Measurements from ENCODE around the gene KMT2B.
"Not testable (repeated sequence)": the region's sequence is repeated elsewhere in the genome, so short reads cannot be mapped to it uniquely, and the experiment has no call there.

Gene KMT2B, protein sequence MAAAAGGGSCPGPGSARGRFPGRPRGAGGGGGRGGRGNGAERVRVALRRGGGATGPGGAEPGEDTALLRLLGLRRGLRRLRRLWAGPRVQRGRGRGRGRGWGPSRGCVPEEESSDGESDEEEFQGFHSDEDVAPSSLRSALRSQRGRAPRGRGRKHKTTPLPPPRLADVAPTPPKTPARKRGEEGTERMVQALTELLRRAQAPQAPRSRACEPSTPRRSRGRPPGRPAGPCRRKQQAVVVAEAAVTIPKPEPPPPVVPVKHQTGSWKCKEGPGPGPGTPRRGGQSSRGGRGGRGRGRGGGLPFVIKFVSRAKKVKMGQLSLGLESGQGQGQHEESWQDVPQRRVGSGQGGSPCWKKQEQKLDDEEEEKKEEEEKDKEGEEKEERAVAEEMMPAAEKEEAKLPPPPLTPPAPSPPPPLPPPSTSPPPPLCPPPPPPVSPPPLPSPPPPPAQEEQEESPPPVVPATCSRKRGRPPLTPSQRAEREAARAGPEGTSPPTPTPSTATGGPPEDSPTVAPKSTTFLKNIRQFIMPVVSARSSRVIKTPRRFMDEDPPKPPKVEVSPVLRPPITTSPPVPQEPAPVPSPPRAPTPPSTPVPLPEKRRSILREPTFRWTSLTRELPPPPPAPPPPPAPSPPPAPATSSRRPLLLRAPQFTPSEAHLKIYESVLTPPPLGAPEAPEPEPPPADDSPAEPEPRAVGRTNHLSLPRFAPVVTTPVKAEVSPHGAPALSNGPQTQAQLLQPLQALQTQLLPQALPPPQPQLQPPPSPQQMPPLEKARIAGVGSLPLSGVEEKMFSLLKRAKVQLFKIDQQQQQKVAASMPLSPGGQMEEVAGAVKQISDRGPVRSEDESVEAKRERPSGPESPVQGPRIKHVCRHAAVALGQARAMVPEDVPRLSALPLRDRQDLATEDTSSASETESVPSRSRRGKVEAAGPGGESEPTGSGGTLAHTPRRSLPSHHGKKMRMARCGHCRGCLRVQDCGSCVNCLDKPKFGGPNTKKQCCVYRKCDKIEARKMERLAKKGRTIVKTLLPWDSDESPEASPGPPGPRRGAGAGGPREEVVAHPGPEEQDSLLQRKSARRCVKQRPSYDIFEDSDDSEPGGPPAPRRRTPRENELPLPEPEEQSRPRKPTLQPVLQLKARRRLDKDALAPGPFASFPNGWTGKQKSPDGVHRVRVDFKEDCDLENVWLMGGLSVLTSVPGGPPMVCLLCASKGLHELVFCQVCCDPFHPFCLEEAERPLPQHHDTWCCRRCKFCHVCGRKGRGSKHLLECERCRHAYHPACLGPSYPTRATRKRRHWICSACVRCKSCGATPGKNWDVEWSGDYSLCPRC (N-terminal part only)

GRCh38 chr19:35717665-35718344 lies at the start of gene KMT2B:
TSS of gene KMT2B (plus strand) at chr19:35718003. CDS start at chr19:35718019, 16 bp downstream.
- no peak for DNase-seq

DNA sequence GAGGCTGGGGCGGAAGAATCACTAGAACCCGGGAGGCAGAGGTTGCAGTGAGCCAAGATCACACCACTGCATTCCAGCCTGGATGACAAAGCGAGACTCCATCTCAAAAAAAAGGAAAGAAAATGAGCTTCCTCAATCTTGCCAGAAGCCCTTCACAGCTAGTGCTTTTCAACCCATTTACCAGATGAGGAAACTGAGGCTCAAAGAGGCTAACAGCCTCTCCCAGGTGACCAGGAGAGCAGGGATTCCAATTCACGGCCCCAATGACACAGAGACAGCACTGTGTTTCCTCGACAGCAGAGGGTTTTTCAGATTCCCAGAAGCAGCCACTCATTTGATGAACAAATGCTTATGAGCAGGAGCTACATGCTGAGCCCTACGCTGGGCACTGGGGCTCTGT lies 48.2 kb upstream of the KMT2B start:
- DNase-seq, result no peak

DNA sequence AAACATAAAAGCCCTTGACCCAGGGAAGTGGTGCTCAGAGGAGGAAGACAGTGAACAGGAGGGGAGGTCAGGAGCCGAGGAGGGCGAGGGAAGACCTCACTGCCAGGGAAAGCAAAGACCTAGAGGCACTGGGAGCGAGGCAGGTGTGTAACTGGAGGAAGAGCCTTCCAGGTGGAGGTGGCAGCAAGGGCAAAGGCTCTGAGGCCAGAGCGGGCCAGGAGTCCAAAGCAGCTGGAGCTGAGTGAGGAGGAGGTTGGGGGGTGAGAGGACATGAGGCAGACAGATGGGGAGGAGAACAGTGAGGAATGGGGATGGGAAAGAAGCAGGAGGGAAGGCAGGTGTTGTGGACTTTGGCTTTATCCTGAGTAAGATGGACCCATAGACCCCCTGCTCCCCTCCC lies 47.8 kb upstream of the KMT2B start:
- no peak for DNase-seq

- no peak for DNase-seq
Measured at GRCh38 chr19:35670686-35671085, 47.1 kb upstream of the KMT2B start.

- no peak for DNase-seq
Measured at GRCh38 chr19:35671818-35672217, 46.0 kb upstream of the KMT2B start.

DNA sequence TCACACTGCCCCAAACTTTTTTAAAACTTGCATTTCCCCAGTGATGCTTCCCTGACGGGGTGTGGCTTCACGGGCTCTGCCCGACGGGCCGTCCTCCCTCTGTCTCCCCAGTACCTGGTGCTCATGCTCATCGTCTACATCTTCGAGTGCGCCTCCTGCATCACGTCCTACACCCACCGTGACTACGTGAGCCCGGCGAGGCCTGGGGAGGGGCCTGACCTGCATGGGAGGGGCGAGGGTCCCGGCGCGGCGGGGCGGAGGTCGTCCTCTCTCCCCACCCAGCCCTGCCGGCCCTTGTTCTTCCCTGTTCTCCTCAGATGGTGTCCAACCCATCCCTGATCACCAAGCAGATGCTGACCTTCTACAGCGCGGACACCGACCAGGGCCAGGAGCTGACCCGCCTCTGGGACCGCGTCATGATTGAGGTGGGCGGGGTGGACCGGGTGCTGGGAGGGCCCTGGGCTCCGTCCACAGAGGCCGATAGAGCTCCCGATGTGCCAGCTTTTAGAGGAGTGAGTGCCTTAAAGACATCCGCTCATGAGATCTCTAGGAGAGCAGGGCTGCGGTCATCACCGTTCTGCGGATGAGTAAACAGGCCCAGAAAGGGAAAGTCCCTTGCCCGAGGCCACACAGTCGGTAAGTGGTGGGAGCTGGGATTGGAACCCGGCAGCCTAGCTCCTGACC lies 44.5 kb upstream of the KMT2B start:
- DNase-seq, result peak; percentile 70

GRCh38 chr19:35675589-35676140 lies 42.1 kb upstream of the KMT2B start:
- DNase-seq, result no peak

- no peak for DNase-seq
Measured at GRCh38 chr19:35689836-35690235, 28.0 kb upstream of the KMT2B start.

DNA sequence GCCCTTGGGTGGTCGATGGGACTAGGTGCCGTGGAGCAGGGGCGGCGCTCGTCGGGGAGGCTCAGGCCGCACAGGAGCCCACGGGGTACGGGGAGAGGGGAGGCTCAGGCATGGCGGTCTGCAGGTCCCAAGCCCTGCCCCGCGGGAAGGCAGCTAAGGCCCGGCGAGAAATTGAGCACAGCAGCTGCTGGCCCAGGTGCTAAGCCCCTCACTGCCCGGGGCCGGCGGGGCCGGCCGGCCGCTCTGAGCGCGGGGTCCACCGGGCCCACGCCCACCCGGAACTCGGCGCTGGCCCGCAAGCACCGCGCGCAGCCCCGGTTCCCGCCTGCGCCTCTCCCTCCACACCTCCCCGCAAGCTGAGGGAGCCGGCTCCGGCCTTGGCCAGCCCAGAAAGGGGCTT lies 26.7 kb upstream of the KMT2B start:
- not testable (repeated sequence) for DNase-seq

DNA sequence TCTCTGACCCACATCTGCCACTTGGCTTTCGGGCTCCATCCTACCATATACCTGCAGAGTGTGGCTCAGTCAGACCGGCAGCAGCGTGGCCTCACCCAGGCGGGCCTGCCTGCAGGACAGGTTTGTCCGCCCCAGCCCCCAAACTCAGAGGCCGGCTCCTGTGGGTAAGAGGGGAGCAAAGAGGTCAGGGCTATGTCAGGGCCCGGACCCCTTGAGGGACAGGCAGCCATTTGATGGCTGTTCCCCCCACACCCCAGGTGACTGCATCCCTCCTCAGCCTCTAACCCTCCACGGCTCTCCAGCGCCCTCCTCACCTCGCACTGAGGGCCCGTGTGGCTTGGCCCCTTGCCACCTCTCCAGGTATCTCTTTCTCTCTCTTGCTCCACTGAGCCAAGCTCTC lies 25.8 kb upstream of the KMT2B start:
- no peak for DNase-seq

DNA sequence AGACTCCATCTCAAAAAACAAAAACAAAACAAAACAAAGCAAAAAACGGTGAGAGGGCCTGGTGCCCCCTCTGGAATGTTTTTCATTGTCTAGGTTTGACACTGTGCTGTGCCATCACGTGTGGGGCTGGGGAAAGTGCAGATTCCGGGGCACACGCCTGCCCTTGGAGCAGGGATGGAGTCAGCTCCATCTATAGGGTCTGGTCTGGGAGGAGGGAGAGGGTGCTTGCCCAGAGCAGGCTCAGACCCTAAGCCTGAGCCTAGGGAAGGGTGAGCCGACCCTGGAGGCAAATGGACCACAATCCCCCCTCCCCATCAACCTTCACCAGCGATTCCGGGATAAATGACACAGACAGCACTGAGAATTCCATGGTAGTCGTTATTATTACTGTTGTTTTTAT lies 24.4 kb upstream of the KMT2B start:
- DNase-seq, result no peak

DNA sequence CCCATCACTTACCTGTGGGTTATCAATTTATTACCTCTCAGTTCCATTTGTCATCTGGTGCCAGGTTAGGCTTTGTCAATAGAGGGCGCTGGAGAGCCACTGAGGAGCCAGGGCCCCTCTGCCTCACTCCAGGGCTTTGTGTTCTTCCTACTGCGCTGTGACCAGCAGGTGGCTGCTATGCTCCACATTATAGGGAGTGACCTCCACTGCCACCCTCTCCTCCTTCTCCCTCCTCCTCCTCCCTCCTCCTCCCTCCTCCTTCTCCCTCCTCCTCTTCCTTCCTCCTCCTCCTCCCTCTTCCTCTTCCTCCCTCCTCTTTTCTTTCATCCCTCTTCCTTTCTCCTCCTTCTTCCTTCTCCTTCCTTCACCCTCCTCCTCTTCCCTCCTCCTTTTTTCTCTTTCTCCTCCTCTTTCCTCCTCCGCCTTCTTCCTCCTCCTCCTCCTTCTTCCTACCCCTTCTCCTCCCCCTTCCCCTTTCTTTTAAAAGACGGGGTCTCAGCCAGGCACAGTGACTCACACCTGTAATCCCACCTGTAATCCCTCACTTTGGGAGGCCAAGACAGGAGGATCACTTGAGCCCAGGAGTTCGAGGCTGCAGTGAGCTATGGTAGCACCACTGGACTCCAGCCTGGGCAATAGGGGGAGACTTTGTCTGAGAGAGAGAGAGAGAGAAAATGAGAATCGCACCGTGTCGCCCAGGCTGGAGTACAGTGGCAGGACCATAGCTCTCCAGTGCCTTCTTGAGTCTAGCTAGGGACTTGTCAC lies 23.8 kb upstream of the KMT2B start:
- DNase-seq, result peak; percentile 94

GRCh38 chr19:35695895-35696422 lies 21.8 kb upstream of the KMT2B start:
- DNase-seq, result no peak

DNA sequence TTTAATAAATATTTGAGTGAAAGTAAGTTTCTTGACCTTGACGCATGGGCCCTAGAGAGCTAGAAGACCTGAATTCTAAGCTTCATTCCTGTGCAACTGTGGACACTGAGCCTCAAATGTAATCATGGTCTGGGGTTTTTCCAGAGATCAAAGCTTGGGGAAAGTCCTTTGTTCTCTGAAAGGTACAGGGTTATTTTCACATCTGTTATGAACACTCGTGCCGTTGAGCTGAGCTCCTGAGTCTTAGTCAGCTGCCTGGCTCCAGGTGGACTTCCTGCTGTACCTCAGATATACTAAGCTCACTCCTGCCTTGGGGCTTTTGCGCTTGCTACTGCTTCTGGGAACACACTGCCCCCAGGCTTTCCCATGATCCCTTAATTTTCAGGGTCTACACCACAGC lies 21.0 kb upstream of the KMT2B start:
- DNase-seq, result no peak

GRCh38 chr19:35702223-35703012 lies 15.4 kb upstream of the KMT2B start:
- DNase-seq, result peak; percentile 93

DNA sequence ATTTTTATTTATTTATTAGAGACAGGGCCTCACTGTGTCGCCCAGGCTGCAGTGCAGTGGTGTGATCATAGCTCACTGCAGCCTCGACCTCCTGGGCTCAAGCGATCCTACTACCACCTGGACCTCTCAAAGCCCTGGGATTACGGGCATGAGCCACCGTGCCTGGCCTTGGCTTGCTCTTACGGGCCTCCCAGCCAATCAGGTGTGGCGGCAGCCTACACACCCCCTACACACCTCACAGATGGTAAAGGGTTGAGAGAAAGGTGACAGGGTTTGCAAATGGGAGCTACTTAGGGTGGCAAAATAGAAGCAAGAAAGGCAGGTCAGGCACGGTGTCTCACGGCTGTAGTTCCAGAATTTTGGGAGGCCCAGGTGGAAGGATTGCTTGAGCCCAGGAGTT lies 14.5 kb upstream of the KMT2B start:
- no peak for DNase-seq

- DNase-seq, result no peak
Measured at GRCh38 chr19:35704218-35704617, 13.6 kb upstream of the KMT2B start, which contains the start of gene ZBTB32. TSS of gene ZBTB32 (plus strand) at chr19:35704558. CDS start at chr19:35714627, 10,069 bp downstream.

GRCh38 chr19:35708391-35708790 lies 9.4 kb upstream of the KMT2B start:
- no peak for DNase-seq

All from activated CD8-positive, alpha-beta memory T cell treated with anti-CD3 and anti-CD28 coated beads for 24 hours (primary cell).